ENCODE measurements around the gene ZC3H13. TPM values are rescaled to one million over a fixed set of nuclear protein-coding genes. Genes with fewer than 3 reads are reported as not detected.

ZC3H13 gene
- total and polyA plus RNA-seq, 2 of the 8 experiments (the other 6 are each of a cell fraction or from before 2014, with no cell fraction given), result 5.1 to 57.8 TPM

DNA sequence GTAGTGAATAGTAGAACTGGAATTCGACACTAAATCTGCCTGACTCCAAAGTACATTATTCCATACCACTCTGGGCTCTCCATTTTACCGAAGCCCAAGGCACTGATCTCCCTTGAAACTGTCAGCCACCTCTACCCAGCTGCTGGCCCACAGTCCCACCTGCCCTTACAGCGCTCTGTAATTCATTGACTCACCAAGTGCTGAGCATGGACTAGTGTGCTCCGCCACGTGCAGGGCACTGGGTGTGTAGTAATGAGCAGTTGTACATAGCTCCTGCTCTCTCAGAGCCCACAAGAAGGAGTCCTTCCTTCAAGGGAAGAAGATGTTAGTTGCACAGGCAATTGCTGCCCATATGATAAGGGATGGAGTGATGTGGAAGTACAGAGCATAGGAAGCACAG, 124.4 kb downstream of the ZC3H13 start:
- Histone ChIP-seq H3K9me3 (ENCODE audit: insufficient read depth in 2 of 2, low read depth in 1 of 2, low read length in 1 of 2) (no peaks in the 10 kb centered on the region), H3K4ac (replicated peaks; ENCODE audit: insufficient read length, low read depth, low read length) (no peak overlapping the region), H4K8ac (ENCODE audit: extremely low read depth, insufficient read depth, low read length) (no peak overlapping the region), H4K20me1 (replicated peaks in 1 of 2; ENCODE audit: control insufficient read depth in 1 of 2, insufficient read depth in 2 of 2, low read length in 2 of 2) (no peaks in the 10 kb centered on the region), H2AK5ac (ENCODE audit: low read depth, low read length) (no peak overlapping the region), H2AFZ (ENCODE audit: low read length) (peak overlapping the region; percentile 41; the same call in 1 of the 2 replicates), H2BK12ac (ENCODE audit: low read depth, low read length) (no peak overlapping the region), H3K36me3 (ENCODE audit: control insufficient read depth in 2 of 4, insufficient read depth in 4 of 4, low read length in 3 of 4) (no peaks in the 10 kb centered on the region), H3K18ac (ENCODE audit: extremely low read depth, low read length) (no peak overlapping the region), H2BK15ac (ENCODE audit: low read length) (no peak overlapping the region), H4K5ac (ENCODE audit: insufficient read length, low read depth, low read length) (no peak overlapping the region), H3K4me3 (ENCODE audit: extremely low read depth in 1 of 4, insufficient read depth in 2 of 4, low read depth in 3 of 4, low read length in 4 of 4) (no peak overlapping the region), H3K23ac (ENCODE audit: insufficient read length) (no peak overlapping the region), H3K9ac (replicated peaks in 1 of 4; ENCODE audit: extremely low read depth in 1 of 4, low read depth in 3 of 4, low read length in 3 of 4) (no peak overlapping the region), H3K56ac (replicated peaks; ENCODE audit: insufficient read length, low read depth, low read length) (no peak overlapping the region), H3K79me1 (ENCODE audit: low read depth, low read length) (no peaks in the 10 kb centered on the region), H2BK120ac (replicated peaks; ENCODE audit: low read depth, low read length) (no peak overlapping the region), H3K23me2 (ENCODE audit: low read depth, low read length) (no peaks in the 10 kb centered on the region; the same call in 1 of the 2 replicates), H3K27ac (ENCODE audit: low read depth, low read length) (no peak overlapping the region), H3K4me1 (replicated peaks in 1 of 4; ENCODE audit: control insufficient read depth in 3 of 4, insufficient read depth in 4 of 4, low read length in 3 of 4) (peaks cover 0 to 3% (median 1%) of the 10 kb centered on the region in 4 experiments; a peak in 1 of 7 replicates), H3K27me3 (replicated peaks in 1 of 4; ENCODE audit: control insufficient read depth in 3 of 4, extremely low read depth in 1 of 4, insufficient read depth in 3 of 4, low read length in 3 of 4) (no peaks in the 10 kb centered on the region), H3K79me2 (ENCODE audit: control insufficient read depth in 1 of 2, insufficient read depth in 2 of 2, low read length in 2 of 2) (no peaks in the 10 kb centered on the region), H2BK5ac (ENCODE audit: low read depth, low read length) (no peak overlapping the region; the same call in 1 of the 2 replicates), H3K14ac (ENCODE audit: insufficient read length) (no peak overlapping the region), H2BK20ac (ENCODE audit: low read length) (no peak overlapping the region), H4K91ac (replicated peaks; ENCODE audit: insufficient read length, low read length) (no peak overlapping the region), H3K4me2 (ENCODE audit: insufficient read depth in 1 of 2, low read depth in 2 of 2, low read length in 2 of 2) (no peak overlapping the region)
- WGBS, 2 experiments (ENCODE audit: extremely low coverage in 1 of 2, insufficient coverage in 1 of 2, insufficient read length in 1 of 2, insufficient replicate concordance in 2 of 2, low coverage in 1 of 2, low lambda C conversion rate in 2 of 2, missing lambda C conversion rate in 1 of 2), result 88% methylated on average over 5 of the region's 5 CpGs; no CpG with 5 or more reads in 1 of the 2 experiments
- ChIA-PET CTCF (ENCODE audit: partially characterized antibody) (interaction anchor here (1.5 to 2.2 kb wide), 2 partner anchors 10 to 18 kb away, joined by 3 to 6 read pairs; no protein-coding TSS in a partner anchor), POLR2A (ENCODE audit: partially characterized antibody) (no interaction called here)
- DNase-seq (ENCODE audit: low read depth in 1 of 2, low spot score in 2 of 2), result no peak
- FAIRE-seq, result no peak
- TF ChIP-seq CEBPB (IDR thresholded peaks at IDR 0.05; ENCODE audit: low read depth, low read length), result no peak
- TF ChIP-seq ASH2L (IDR thresholded peaks at IDR 0.05; ENCODE audit: low read length), result no peak
- TF ChIP-seq SP4 (IDR thresholded peaks at IDR 0.05; ENCODE audit: low read length), result no peak
- no peak for TF ChIP-seq CTBP2 (IDR thresholded peaks at IDR 0.05; ENCODE audit: borderline replicate concordance, insufficient read depth, insufficient read length, low read length)
- TF ChIP-seq KDM4A (IDR thresholded peaks at IDR 0.05; ENCODE audit: low read depth, low read length, severe bottlenecking), result no peak
- no peak for TF ChIP-seq TAF7 (optimal IDR thresholded peaks at IDR 0.05; ENCODE audit: borderline replicate concordance, low read depth, low read length)
- TF ChIP-seq, protein P1, sequence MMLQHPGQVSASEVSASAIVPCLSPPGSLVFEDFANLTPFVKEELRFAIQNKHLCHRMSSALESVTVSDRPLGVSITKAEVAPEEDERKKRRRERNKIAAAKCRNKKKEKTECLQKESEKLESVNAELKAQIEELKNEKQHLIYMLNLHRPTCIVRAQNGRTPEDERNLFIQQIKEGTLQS (IDR thresholded peaks at IDR 0.05; ENCODE audit: insufficient read depth, low read depth, low read length), result no peak
- no peak for TF ChIP-seq SIRT6 (IDR thresholded peaks at IDR 0.05; ENCODE audit: low read length)
- no peak for TF ChIP-seq SIX5 (IDR thresholded peaks at IDR 0.05; ENCODE audit: low read depth, low read length)
- TF ChIP-seq CHD1 (IDR thresholded peaks at IDR 0.05; ENCODE audit: low read depth, low read length), result no peak

All from H1 (cell line).